Neural cell (in vitro differentiated cells): ENCODE data around the gene ALS2CL. TPM values are rescaled to one million over a fixed set of nuclear protein-coding genes. Genes with fewer than 3 reads are reported as not detected.

Source experiments
- H2AFZ ChIP-seq: fragments of 200-600, 300-800 bp; sonication (generic), shearing (Covaris generic); 2 replicates; pipeline ENCODE4 v1.6.0; 2014; ENCODE audit warnings: low read depth, mild to moderate bottlenecking, antibody characterized with exemption, low read length, moderate library complexity
- H3F3A ChIP-seq: fragments of 200-600 bp; shearing (Covaris generic); 2 replicates; pipeline ENCODE4 v1.6.1; 2016; ENCODE audit warnings: mild to moderate bottlenecking, moderate library complexity, mixed read lengths, antibody characterized with exemption, low read length; ENCODE audit not compliant: insufficient read depth, poor library complexity, severe bottlenecking
- H3K27ac ChIP-seq: fragments of 200-600, 300-800 bp; sonication (generic), shearing (Covaris generic); 2 replicates; pipeline ENCODE4 v1.5.1; 2014; ENCODE audit warnings: mild to moderate bottlenecking, low read length, moderate library complexity
- H3K27me3 ChIP-seq: fragments of 300-800, 200-600 bp; sonication (generic), shearing (Covaris generic); 2 replicates; pipeline ENCODE4 v1.6.0; 2014; ENCODE audit warnings: mild to moderate bottlenecking, low read depth, low read length, moderate library complexity; ENCODE audit not compliant: insufficient read depth
- H3K36me3 ChIP-seq: fragments of 300-800, 200-600 bp; sonication (generic), shearing (Covaris generic); 2 replicates; pipeline ENCODE4 v1.5.1; 2014; ENCODE audit warnings: mild to moderate bottlenecking, antibody characterized with exemption, low read length, moderate library complexity; ENCODE audit not compliant: insufficient read depth
- H3K4me2 ChIP-seq: fragments of 300-800, 200-600 bp; sonication (generic), shearing (Covaris generic); 2 replicates; pipeline ENCODE4 v1.6.0; 2014; ENCODE audit warnings: mild to moderate bottlenecking, low read length
- H3K4me3 ChIP-seq: fragments of 300-800, 200-600 bp; sonication (generic), shearing (Covaris generic); 2 replicates; pipeline ENCODE4 v1.5.1; 2014; ENCODE audit warnings: mild to moderate bottlenecking, low read length, moderate library complexity
- H3K79me2 ChIP-seq: fragments of 200-600 bp; shearing (Covaris generic); replicated peaks from 2 replicates; pipeline ENCODE4 v1.6.0; 2014; ENCODE audit warnings: mild to moderate bottlenecking, low read length, moderate library complexity; ENCODE audit not compliant: insufficient read depth
- H3K9ac ChIP-seq: fragments of 300-800, 200-600 bp; sonication (generic), shearing (Covaris generic); 2 replicates; pipeline ENCODE4 v1.6.1; 2016; ENCODE audit warnings: mild to moderate bottlenecking, low read length, mixed read lengths
- H3K9me2 ChIP-seq: fragments of 200-600 bp; shearing (Covaris generic); 2 replicates; pipeline ENCODE4 v1.6.1; 2016; ENCODE audit warnings: mild to moderate bottlenecking, low read length, mixed read lengths; ENCODE audit not compliant: insufficient read depth
- H3K9me3 ChIP-seq: fragments of 200-600, 300-800 bp; sonication (generic), shearing (Covaris generic); 2 replicates; pipeline ENCODE4 v1.6.1; 2016; ENCODE audit warnings: mild to moderate bottlenecking, mixed run types, low read length, moderate library complexity, mixed read lengths
- H4K20me1 ChIP-seq: fragments of 200-600 bp; shearing (Covaris generic); 2 replicates; pipeline ENCODE4 v1.6.1; 2016; ENCODE audit warnings: mild to moderate bottlenecking, mixed run types; ENCODE audit not compliant: insufficient read depth
- CTCF ChIP-seq: fragments of 450-650 bp; IDR thresholded peaks from 2 replicates; pipeline ENCODE4 v1.5.1; 2014; ENCODE audit warnings: antibody characterized with exemption, mild to moderate bottlenecking, moderate library complexity; ENCODE audit not compliant: poor library complexity, severe bottlenecking
- EP300 ChIP-seq: fragments of 450-650 bp; conservative IDR thresholded peaks from 2 replicates; pipeline ENCODE4 v1.6.1; 2014; ENCODE audit warnings: antibody characterized with exemption, mild to moderate bottlenecking, moderate library complexity; ENCODE audit not compliant: poor library complexity, severe bottlenecking
- EZH2 ChIP-seq: fragments of 200-600, 300-800 bp; shearing (Covaris generic), sonication (generic); IDR thresholded peaks from 2 replicates; pipeline ENCODE4 v1.6.1; 2014; ENCODE audit warnings: antibody characterized with exemption, low read length, borderline replicate concordance, mild to moderate bottlenecking; ENCODE audit not compliant: insufficient read depth, poor library complexity, severe bottlenecking
- MXI1 ChIP-seq: fragments of 450-650 bp; conservative IDR thresholded peaks from 2 replicates; pipeline ENCODE4 v1.6.1; 2014; ENCODE audit warnings: antibody characterized with exemption, mild to moderate bottlenecking; ENCODE audit not compliant: poor library complexity, severe bottlenecking
- POLR2AphosphoS5 ChIP-seq: IDR thresholded peaks from 2 replicates; pipeline ENCODE4 v1.6.1; 2012
- RAD21 ChIP-seq: fragments of 450-650 bp; conservative IDR thresholded peaks from 2 replicates; pipeline ENCODE4 v1.6.1; 2014; ENCODE audit warnings: antibody characterized with exemption, mild to moderate bottlenecking, moderate library complexity
- REST ChIP-seq: IDR thresholded peaks from 2 replicates; pipeline ENCODE4 v1.6.1; 2012; ENCODE audit warnings: borderline replicate concordance
- SMC3 ChIP-seq: fragments of 450-650 bp; conservative IDR thresholded peaks from 2 replicates; pipeline ENCODE4 v1.6.1; 2014; ENCODE audit warnings: antibody characterized with exemption, mild to moderate bottlenecking, moderate library complexity; ENCODE audit not compliant: poor library complexity
- TAF1 ChIP-seq: IDR thresholded peaks from 2 replicates; pipeline ENCODE4 v1.6.1; 2012; ENCODE audit warnings: low read depth
- polyA plus RNA-seq: library from polyadenylated mRNA; depleted of rRNA; stranded (reverse); fragments of >200 nt; gene quantifications from 2 replicates; pipeline ENCODE4 v1.2.3, GENCODE V29; 2014

Gene ALS2CL
- polyA plus RNA-seq, 1 donor from 2014 or later, result 0.11 TPM

- Histone ChIP-seq H3F3A (no peaks in the 10 kb centered on the region), H3K27ac (no peak overlapping the region), H3K4me3 (no peak overlapping the region), H3K79me2 (no peaks in the 10 kb centered on the region), H3K4me2 (no peak overlapping the region), H3K36me3 (no peaks in the 10 kb centered on the region), H3K9me2 (no peaks in the 10 kb centered on the region), H2AFZ (no peak overlapping the region), H3K27me3 (no peaks in the 10 kb centered on the region), H3K9me3 (no peaks in the 10 kb centered on the region), H3K9ac (no peak overlapping the region), H4K20me1 (no peaks in the 10 kb centered on the region)
- TF ChIP-seq RAD21, result no peak
- TF ChIP-seq CTCF, result no peak
- TF ChIP-seq SMC3, result no peak
- no peak for TF ChIP-seq EP300
- no peak for TF ChIP-seq EZH2
- no peak for TF ChIP-seq POLR2AphosphoS5
- no peak for TF ChIP-seq REST
- no peak for TF ChIP-seq TAF1
- TF ChIP-seq MXI1, result no peak
Measured at GRCh38 chr3:46678280-46678679, 15.2 kb downstream of the ALS2CL start.

DNA sequence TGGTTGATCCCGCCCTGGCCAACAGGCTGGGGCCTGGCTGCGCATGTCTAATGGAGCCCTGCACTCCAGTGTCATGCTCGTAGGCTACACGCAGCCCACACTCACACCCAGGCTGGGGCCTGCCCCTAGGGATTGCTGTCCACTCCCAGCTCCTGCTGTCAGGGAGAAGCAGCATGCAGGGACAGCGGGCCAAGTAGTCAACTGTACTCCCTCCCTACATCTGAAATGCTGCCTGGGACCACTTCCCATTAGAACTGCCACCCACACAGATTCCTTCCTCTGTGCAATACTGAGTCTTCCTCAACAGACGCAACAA is 16.1 kb downstream of the ALS2CL start:
- no peaks in the 10 kb centered on the region for H3K27me3 ChIP-seq
- no peaks in the 10 kb centered on the region for H3K9me2 ChIP-seq
- no peak overlapping the region for H2AFZ ChIP-seq
- no peaks in the 10 kb centered on the region for H3F3A ChIP-seq
- TF ChIP-seq CTCF, result no peak
- no peak for TF ChIP-seq TAF1
- H3K9ac ChIP-seq, result no peak overlapping the region
- H3K9me3 ChIP-seq, result no peaks in the 10 kb centered on the region
- H3K4me3 ChIP-seq, result no peak overlapping the region
- H3K4me2 ChIP-seq, result no peak overlapping the region
- no peak overlapping the region for H3K27ac ChIP-seq
- H3K36me3 ChIP-seq, result no peaks in the 10 kb centered on the region
- no peaks in the 10 kb centered on the region for H4K20me1 ChIP-seq
- no peaks in the 10 kb centered on the region for H3K79me2 ChIP-seq
